ENCODE results near the gene SESTD1. TPM values are rescaled to one million over a fixed set of nuclear protein-coding genes. Genes with fewer than 3 reads are reported as not detected.

Gene SESTD1
- total RNA-seq, 4 donors from 2014 or later = 9.7 to 28.1 (median 21.3) TPM

GRCh38 chr2:179233083-179233490 is 31.5 kb downstream of the SESTD1 start:
- H3K27ac ChIP-seq = no peak overlapping the region
- intact Hi-C loops (cut with DNase I) = no loop called here
- H3K4me3 ChIP-seq (replicated peaks in 1 of 3) = no peak overlapping the region
- TF ChIP-seq, protein P1, sequence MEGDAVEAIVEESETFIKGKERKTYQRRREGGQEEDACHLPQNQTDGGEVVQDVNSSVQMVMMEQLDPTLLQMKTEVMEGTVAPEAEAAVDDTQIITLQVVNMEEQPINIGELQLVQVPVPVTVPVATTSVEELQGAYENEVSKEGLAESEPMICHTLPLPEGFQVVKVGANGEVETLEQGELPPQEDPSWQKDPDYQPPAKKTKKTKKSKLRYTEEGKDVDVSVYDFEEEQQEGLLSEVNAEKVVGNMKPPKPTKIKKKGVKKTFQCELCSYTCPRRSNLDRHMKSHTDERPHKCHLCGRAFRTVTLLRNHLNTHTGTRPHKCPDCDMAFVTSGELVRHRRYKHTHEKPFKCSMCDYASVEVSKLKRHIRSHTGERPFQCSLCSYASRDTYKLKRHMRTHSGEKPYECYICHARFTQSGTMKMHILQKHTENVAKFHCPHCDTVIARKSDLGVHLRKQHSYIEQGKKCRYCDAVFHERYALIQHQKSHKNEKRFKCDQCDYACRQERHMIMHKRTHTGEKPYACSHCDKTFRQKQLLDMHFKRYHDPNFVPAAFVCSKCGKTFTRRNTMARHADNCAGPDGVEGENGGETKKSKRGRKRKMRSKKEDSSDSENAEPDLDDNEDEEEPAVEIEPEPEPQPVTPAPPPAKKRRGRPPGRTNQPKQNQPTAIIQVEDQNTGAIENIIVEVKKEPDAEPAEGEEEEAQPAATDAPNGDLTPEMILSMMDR (IDR thresholded peaks at IDR 0.05) = no peak
- TF ChIP-seq POLR2A (IDR thresholded peaks at IDR 0.05) = no peak
- no peaks in the 10 kb centered on the region for H3K27me3 ChIP-seq
- no peaks in the 10 kb centered on the region for H3K4me1 ChIP-seq
- H3K36me3 ChIP-seq = no peaks in the 10 kb centered on the region
- H3K9me3 ChIP-seq = no peaks in the 10 kb centered on the region
- no peak for DNase-seq
- 81 to 86% methylated on average over 5 of the region's 5 CpGs for WGBS, 2 donors

- Histone ChIP-seq H3K36me3 (no peaks in the 10 kb centered on the region), H3K4me3 (replicated peaks in 1 of 3) (no peak overlapping the region), H3K9me3 (no peaks in the 10 kb centered on the region), H3K27ac (no peak overlapping the region), H3K27me3 (no peaks in the 10 kb centered on the region), H3K4me1 (no peaks in the 10 kb centered on the region)
- TF ChIP-seq POLR2A (IDR thresholded peaks at IDR 0.05) = no peak
- TF ChIP-seq, protein P1 (IDR thresholded peaks at IDR 0.05) = no peak
- DNase-seq = no peak
- intact Hi-C loops (cut with DNase I) = no loop called here
Observed at GRCh38 chr2:179226961-179227259, 37.7 kb downstream of the SESTD1 start.

DNA sequence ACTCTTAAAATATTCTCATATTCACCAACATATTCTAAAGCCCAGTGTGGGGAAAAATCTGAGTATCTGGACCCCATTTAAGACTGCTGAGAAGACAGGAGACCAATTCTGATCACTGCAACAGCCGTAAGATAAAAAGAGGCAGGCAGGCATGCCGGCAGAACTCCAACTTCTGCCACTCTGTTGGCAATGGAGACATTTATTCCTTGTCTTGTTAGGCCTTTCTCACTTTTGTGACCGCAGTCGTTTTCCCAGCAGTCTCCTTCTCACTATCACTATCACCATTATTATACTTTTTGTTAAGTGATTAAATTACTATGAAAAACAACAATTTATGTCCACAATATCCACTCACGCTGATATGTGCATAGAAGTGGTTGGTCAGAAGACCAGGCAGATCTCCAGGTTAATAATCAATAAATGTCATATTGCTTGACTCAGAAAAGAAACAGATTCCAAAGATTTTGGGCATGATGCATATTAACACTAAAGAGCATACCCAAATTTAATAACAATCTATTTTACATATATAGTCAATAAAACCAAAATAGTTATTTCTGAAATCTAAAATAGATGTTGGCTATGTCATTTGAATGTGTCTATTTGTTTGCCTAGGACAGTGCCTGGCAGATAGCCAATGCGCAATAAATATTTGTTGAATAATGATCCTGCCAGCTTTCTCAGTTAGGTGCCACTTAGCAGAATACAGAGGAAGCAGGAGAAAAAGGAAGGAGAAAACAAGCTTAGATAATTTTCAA is 38.2 kb downstream of the SESTD1 start:
- 88 to 91% methylated on average over 6 of the region's 6 CpGs for WGBS, 2 donors
- no peak overlapping the region for H3K27ac ChIP-seq
- no peak overlapping the region for H3K4me3 ChIP-seq (replicated peaks in 1 of 3)
- H3K27me3 ChIP-seq = no peaks in the 10 kb centered on the region
- no peaks in the 10 kb centered on the region for H3K36me3 ChIP-seq
- no peak for DNase-seq
- TF ChIP-seq, protein P1 (IDR thresholded peaks at IDR 0.05) = no peak
- TF ChIP-seq POLR2A (IDR thresholded peaks at IDR 0.05) = no peak
- no peaks in the 10 kb centered on the region for H3K4me1 ChIP-seq
- intact Hi-C loops (cut with DNase I) = no loop called here
- H3K9me3 ChIP-seq = no peaks in the 10 kb centered on the region

GRCh38 chr2:179224361-179224760 is 40.3 kb downstream of the SESTD1 start:
- WGBS, 2 donors = 62 to 72% methylated on average over 2 of the region's 2 CpGs

DNA sequence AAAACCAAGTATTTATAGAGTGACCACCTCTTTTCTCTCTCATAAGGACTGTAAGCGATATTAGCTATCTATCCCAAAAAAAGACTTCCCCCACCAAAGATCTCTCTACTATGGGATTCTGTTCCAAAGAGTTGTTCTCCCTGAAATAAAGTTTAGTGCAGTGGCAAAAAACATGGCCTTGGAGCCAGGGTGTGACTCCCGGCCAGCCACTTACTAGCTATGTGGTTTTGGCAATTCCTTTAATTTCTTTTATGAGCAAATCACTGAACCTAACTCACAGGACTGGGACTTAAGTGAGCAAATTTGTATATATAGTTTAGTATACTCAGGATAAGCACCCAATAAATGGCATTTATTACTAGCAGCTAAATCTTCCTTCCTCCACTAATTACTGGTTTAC is 42.6 kb downstream of the SESTD1 start:
- H3K4me1 ChIP-seq = no peaks in the 10 kb centered on the region
- H3K27me3 ChIP-seq = no peaks in the 10 kb centered on the region
- intact Hi-C loops (cut with DNase I) = no loop called here
- H3K36me3 ChIP-seq = no peaks in the 10 kb centered on the region
- no peak for TF ChIP-seq POLR2A (IDR thresholded peaks at IDR 0.05)
- TF ChIP-seq, protein P1 (IDR thresholded peaks at IDR 0.05) = no peak
- H3K27ac ChIP-seq = no peak overlapping the region
- no peak for DNase-seq
- H3K4me3 ChIP-seq (replicated peaks in 1 of 3) = no peak overlapping the region
- H3K9me3 ChIP-seq = no peaks in the 10 kb centered on the region
- 89 to 96% methylated on average over 2 of the region's 2 CpGs for WGBS, 2 donors

More at GRCh38 chr2:179224361-179224760, 40.3 kb downstream of the SESTD1 start:
- Histone ChIP-seq H3K4me1 (no peaks in the 10 kb centered on the region), H3K27me3 (no peaks in the 10 kb centered on the region), H3K9me3 (no peaks in the 10 kb centered on the region), H3K4me3 (replicated peaks in 1 of 3) (no peak overlapping the region), H3K27ac (no peak overlapping the region), H3K36me3 (no peaks in the 10 kb centered on the region)
- intact Hi-C loops (cut with DNase I) = no loop called here
- TF ChIP-seq POLR2A (IDR thresholded peaks at IDR 0.05) = no peak
- TF ChIP-seq, protein P1 (IDR thresholded peaks at IDR 0.05) = no peak
- no peak for DNase-seq
